Measurements from ENCODE around the gene TSPO.

- TF ChIP-seq CTCF (IDR thresholded peaks at IDR 0.05; ENCODE audit: low read length) = no peak
- no peak for TF ChIP-seq EZH2phosphoT487 (IDR thresholded peaks at IDR 0.05; ENCODE audit: low read length)
These were observed 22.4 kb upstream of the TSPO start for GRCh38 chr22:43128928-43129424.
